WTC11 (cell line): ENCODE data around the gene PCK2. TPM values are rescaled to one million over a fixed set of nuclear protein-coding genes. Genes with fewer than 3 reads are reported as not detected.

Experiments used
- ATAC-seq: fragments of 200-7000 bp; cut with Tn5 transposase; 2 replicates; pipeline ENCODE4 v1.10.0; 2021; ENCODE audit warnings: mild to moderate bottlenecking, moderate library complexity
- CTCF ChIA-PET: fragments of 300-600 bp; sonication (Branson Sonifier 250); formaldehyde crosslinking; loops from one replicate; lab custom pipeline; 2021; ENCODE audit warnings: antibody characterized with exemption; lab: Charles Lee
- POLR2A ChIA-PET: fragments of 350-600 bp; sonication (Branson Sonifier 250); formaldehyde crosslinking; loops from one replicate; lab custom pipeline; 2021; ENCODE audit warnings: antibody characterized with exemption; lab: Charles Lee
- DNase-seq: peaks from one replicate; pipeline ENCODE4 v3.0.0; 2021; ENCODE audit warnings: low spot score
- H3K27ac Mint-ChIP-seq: 2 replicates; pipeline ENCODE4 v1.8.0; 2021; ENCODE audit warnings: mixed read lengths
- H3K27me3 Mint-ChIP-seq: 2 replicates; pipeline ENCODE4 v1.8.0; 2021; ENCODE audit warnings: low read depth, mild to moderate bottlenecking, moderate library complexity, mixed read lengths
- H3K36me3 Mint-ChIP-seq: 2 replicates; pipeline ENCODE4 v1.8.0; 2021; ENCODE audit warnings: mixed read lengths
- H3K4me1 Mint-ChIP-seq: 2 replicates; pipeline ENCODE4 v1.8.0; 2022; ENCODE audit warnings: mixed read lengths
- H3K4me3 Mint-ChIP-seq: 2 replicates; pipeline ENCODE4 v1.8.0; 2021; ENCODE audit warnings: mild to moderate bottlenecking, moderate library complexity, mixed read lengths
- H3K9me3 Mint-ChIP-seq: 2 replicates; pipeline ENCODE4 v1.8.0; 2021; ENCODE audit warnings: mixed read lengths
- AFF4 ChIP-seq: sonication (generic); formaldehyde crosslinking; IDR thresholded peaks from 2 replicates; pipeline ENCODE4 v1.8.1; 2023; ENCODE audit warnings: mild to moderate bottlenecking, missing genetic modification reagents, borderline replicate concordance
- ARID4B ChIP-seq: sonication (generic); formaldehyde crosslinking; IDR thresholded peaks from 2 replicates; pipeline ENCODE4 v1.8.0; 2023; ENCODE audit warnings: missing genetic modification reagents, mild to moderate bottlenecking, borderline replicate concordance
- ATF1 ChIP-seq: sonication (generic); formaldehyde crosslinking; IDR thresholded peaks from 2 replicates; pipeline ENCODE4 v1.8.1; 2023; ENCODE audit warnings: mild to moderate bottlenecking, moderate library complexity, missing genetic modification reagents
- CBFB ChIP-seq: sonication (generic); formaldehyde crosslinking; IDR thresholded peaks from 2 replicates; pipeline ENCODE4 v1.8.1; 2022; ENCODE audit warnings: mild to moderate bottlenecking, low read depth, missing genetic modification reagents
- JUN ChIP-seq: sonication (generic); formaldehyde crosslinking; IDR thresholded peaks from 2 replicates; pipeline ENCODE4 v1.8.0; 2023; ENCODE audit warnings: mild to moderate bottlenecking, missing genetic modification reagents
- KAT7 ChIP-seq: sonication (generic); formaldehyde crosslinking; IDR thresholded peaks from 2 replicates; pipeline ENCODE4 v1.8.1; 2023; ENCODE audit warnings: missing genetic modification reagents, mild to moderate bottlenecking, borderline replicate concordance
- MXD4 ChIP-seq: fragments of 250-450 bp; sonication (Bioruptor Pico); IDR thresholded peaks from 2 replicates; pipeline ENCODE4 v1.8.0; 2021; ENCODE audit warnings: mild to moderate bottlenecking, moderate library complexity, borderline replicate concordance
- ZBTB21 ChIP-seq: sonication (generic); formaldehyde crosslinking; IDR thresholded peaks from 2 replicates; pipeline ENCODE4 v1.8.1; 2023; ENCODE audit warnings: mild to moderate bottlenecking, missing genetic modification reagents, borderline replicate concordance
- ZBTB43 ChIP-seq: sonication (generic); formaldehyde crosslinking; IDR thresholded peaks from 2 replicates; pipeline ENCODE4 v1.8.1; 2023; ENCODE audit warnings: mild to moderate bottlenecking, missing genetic modification reagents
- ZNF671 ChIP-seq: fragments of 250-450 bp; sonication (Bioruptor Pico); IDR thresholded peaks from 2 replicates; pipeline ENCODE4 v1.8.0; 2021; ENCODE audit warnings: mild to moderate bottlenecking
- total RNA-seq: library from RNA; stranded (reverse); gene quantifications from 3 replicates; pipeline ENCODE4 v1.2.3, GENCODE V29; 2021
- TF ChIP-seq, protein P1 (sequence below): sonication (generic); formaldehyde crosslinking; conservative IDR thresholded peaks from 2 replicates; pipeline ENCODE4 v1.8.1; 2023; ENCODE audit warnings: mild to moderate bottlenecking, low read depth, missing genetic modification reagents, moderate library complexity

Gene PCK2
- total RNA-seq, 1 experiment from 2014 or later = 67.0 TPM

- TF ChIP-seq, protein P1, sequence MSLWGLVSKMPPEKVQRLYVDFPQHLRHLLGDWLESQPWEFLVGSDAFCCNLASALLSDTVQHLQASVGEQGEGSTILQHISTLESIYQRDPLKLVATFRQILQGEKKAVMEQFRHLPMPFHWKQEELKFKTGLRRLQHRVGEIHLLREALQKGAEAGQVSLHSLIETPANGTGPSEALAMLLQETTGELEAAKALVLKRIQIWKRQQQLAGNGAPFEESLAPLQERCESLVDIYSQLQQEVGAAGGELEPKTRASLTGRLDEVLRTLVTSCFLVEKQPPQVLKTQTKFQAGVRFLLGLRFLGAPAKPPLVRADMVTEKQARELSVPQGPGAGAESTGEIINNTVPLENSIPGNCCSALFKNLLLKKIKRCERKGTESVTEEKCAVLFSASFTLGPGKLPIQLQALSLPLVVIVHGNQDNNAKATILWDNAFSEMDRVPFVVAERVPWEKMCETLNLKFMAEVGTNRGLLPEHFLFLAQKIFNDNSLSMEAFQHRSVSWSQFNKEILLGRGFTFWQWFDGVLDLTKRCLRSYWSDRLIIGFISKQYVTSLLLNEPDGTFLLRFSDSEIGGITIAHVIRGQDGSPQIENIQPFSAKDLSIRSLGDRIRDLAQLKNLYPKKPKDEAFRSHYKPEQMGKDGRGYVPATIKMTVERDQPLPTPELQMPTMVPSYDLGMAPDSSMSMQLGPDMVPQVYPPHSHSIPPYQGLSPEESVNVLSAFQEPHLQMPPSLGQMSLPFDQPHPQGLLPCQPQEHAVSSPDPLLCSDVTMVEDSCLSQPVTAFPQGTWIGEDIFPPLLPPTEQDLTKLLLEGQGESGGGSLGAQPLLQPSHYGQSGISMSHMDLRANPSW (CRISPR knock-in tag) = no peak
- no peak for TF ChIP-seq ARID4B (CRISPR knock-in tag)
- TF ChIP-seq KAT7 (CRISPR knock-in tag) = no peak
Observed at GRCh38 chr14:24075485-24076301, 18.4 kb upstream of the PCK2 start (continued).

GRCh38 chr14:24076302-24076601 is 17.9 kb upstream of the PCK2 start:
- CTCF ChIA-PET = interaction anchor here (1.1 to 2.5 kb wide), 4 partner anchors 14 to 85 kb away, joined by 3 to 17 read pairs (median 10); partner anchors contain the start of genes IRF9 and PCK2
- Mint-ChIP-seq H3K4me1 (peaks cover 29% of the 10 kb centered on the region), H3K36me3 (no peaks in the 10 kb centered on the region), H3K27me3 (peaks cover 2% of the 10 kb centered on the region), H3K27ac (no peak overlapping the region; the same call in 1 of the 2 replicates), H3K9me3 (no peaks in the 10 kb centered on the region), H3K4me3 (no peak overlapping the region)
- DNase-seq (no peak), ATAC-seq (no peak)
- TF ChIP-seq, protein P1 (CRISPR knock-in tag) = no peak
- TF ChIP-seq ATF1 (CRISPR knock-in tag) = no peak
- no peak for TF ChIP-seq ZNF671
- no peak for TF ChIP-seq AFF4 (CRISPR knock-in tag)
- no peak for TF ChIP-seq MXD4 (CRISPR knock-in tag)
- no peak for TF ChIP-seq CBFB
- no peak for TF ChIP-seq ZBTB43 (CRISPR knock-in tag)
- TF ChIP-seq ZBTB21 = no peak
- TF ChIP-seq JUN = no peak
- POLR2A ChIA-PET = no interaction called here
